Progenitor cell of endocrine pancreas (in vitro differentiated cells): ENCODE measurements around the gene RSPH1. TPM values are rescaled to one million over a fixed set of nuclear protein-coding genes. Genes with fewer than 3 reads are reported as not detected.

Experiments
- DNase-seq: peaks from one replicate; pipeline ENCODE4 v3.0.0; 2021; ENCODE audit warnings: low spot score; ENCODE audit not compliant: unreplicated experiment
- H3K27ac Mint-ChIP-seq: 2 replicates; pipeline ENCODE4 v1.8.0; 2021; ENCODE audit warnings: mild to moderate bottlenecking, moderate library complexity, mixed read lengths
- H3K27me3 Mint-ChIP-seq: 2 replicates; pipeline ENCODE4 v1.8.0; 2021; ENCODE audit warnings: mixed read lengths
- H3K36me3 Mint-ChIP-seq: 2 replicates; pipeline ENCODE4 v1.8.0; 2022; ENCODE audit warnings: mixed read lengths; ENCODE audit not compliant: insufficient read depth
- H3K4me1 Mint-ChIP-seq: 2 replicates; pipeline ENCODE4 v1.8.0; 2021; ENCODE audit warnings: low read depth, mixed read lengths
- H3K4me3 Mint-ChIP-seq: 2 replicates; pipeline ENCODE4 v1.8.0; 2021; ENCODE audit warnings: low read depth, mild to moderate bottlenecking, moderate library complexity, mixed read lengths
- H3K9me3 Mint-ChIP-seq: 2 replicates; pipeline ENCODE4 v1.8.0; 2021; ENCODE audit warnings: low read depth, mixed read lengths
- total RNA-seq: library from RNA; stranded (reverse); gene quantifications from 2 replicates; pipeline ENCODE4 v1.2.1, GENCODE V29; 2021
- TF ChIP-seq, protein P1 (sequence below): fragments of 200-600 bp; sonication (generic); IDR thresholded peaks from one replicate; pipeline ENCODE4 v1.5.0; 2021; ENCODE audit warnings: antibody characterized with exemption, mild to moderate bottlenecking; ENCODE audit not compliant: unreplicated experiment

The RSPH1 gene
- total RNA-seq, 1 donor from 2014 or later = 7.1 TPM

- TF ChIP-seq, protein P1, sequence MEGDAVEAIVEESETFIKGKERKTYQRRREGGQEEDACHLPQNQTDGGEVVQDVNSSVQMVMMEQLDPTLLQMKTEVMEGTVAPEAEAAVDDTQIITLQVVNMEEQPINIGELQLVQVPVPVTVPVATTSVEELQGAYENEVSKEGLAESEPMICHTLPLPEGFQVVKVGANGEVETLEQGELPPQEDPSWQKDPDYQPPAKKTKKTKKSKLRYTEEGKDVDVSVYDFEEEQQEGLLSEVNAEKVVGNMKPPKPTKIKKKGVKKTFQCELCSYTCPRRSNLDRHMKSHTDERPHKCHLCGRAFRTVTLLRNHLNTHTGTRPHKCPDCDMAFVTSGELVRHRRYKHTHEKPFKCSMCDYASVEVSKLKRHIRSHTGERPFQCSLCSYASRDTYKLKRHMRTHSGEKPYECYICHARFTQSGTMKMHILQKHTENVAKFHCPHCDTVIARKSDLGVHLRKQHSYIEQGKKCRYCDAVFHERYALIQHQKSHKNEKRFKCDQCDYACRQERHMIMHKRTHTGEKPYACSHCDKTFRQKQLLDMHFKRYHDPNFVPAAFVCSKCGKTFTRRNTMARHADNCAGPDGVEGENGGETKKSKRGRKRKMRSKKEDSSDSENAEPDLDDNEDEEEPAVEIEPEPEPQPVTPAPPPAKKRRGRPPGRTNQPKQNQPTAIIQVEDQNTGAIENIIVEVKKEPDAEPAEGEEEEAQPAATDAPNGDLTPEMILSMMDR = peak; percentile 32
- Mint-ChIP-seq H3K27me3 (no peaks in the 10 kb centered on the region), H3K4me3 (no peak overlapping the region), H3K27ac (peak overlapping the region; percentile 35), H3K36me3 (peaks cover 21% of the 10 kb centered on the region), H3K9me3 (no peaks in the 10 kb centered on the region), H3K4me1 (peaks cover under 1% of the 10 kb centered on the region)
- no peak for DNase-seq
Observed at GRCh38 chr21:42539931-42540343, 43.9 kb upstream of the RSPH1 start.

DNA sequence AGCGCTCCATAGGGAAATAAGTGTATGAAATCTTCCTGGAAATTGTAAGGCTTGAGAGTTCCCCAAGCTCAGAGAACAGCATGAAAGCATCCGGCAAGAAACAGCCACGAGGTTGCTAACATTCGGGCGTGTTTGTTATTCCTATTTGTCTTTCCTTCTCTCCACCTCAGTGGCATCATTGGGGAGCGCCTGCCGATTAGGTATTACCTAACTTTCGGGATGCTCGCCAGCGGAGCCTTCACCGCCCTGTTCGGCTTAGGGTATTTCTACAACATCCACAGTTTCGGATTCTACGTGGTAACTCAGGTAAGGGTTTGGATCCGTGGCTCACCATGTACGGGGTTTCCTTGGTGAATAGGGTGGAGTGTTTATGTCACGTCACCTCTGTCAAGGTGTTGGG, 43.3 kb upstream of the RSPH1 start:
- Mint-ChIP-seq H3K27ac (no peak overlapping the region), H3K36me3 (peaks cover 23% of the 10 kb centered on the region), H3K27me3 (no peaks in the 10 kb centered on the region), H3K4me3 (no peak overlapping the region), H3K4me1 (peaks cover 2% of the 10 kb centered on the region), H3K9me3 (no peaks in the 10 kb centered on the region)
- DNase-seq = no peak
- TF ChIP-seq, protein P1 = no peak

GRCh38 chr21:42538479-42539275, 42.7 kb upstream of the RSPH1 start:
- Mint-ChIP-seq H3K27me3 (no peaks in the 10 kb centered on the region), H3K9me3 (no peaks in the 10 kb centered on the region), H3K36me3 (peaks cover 22% of the 10 kb centered on the region), H3K4me3 (no peak overlapping the region), H3K4me1 (peaks cover 2% of the 10 kb centered on the region), H3K27ac (no peak overlapping the region)
- no peak for DNase-seq
- TF ChIP-seq, protein P1 = no peak

DNA sequence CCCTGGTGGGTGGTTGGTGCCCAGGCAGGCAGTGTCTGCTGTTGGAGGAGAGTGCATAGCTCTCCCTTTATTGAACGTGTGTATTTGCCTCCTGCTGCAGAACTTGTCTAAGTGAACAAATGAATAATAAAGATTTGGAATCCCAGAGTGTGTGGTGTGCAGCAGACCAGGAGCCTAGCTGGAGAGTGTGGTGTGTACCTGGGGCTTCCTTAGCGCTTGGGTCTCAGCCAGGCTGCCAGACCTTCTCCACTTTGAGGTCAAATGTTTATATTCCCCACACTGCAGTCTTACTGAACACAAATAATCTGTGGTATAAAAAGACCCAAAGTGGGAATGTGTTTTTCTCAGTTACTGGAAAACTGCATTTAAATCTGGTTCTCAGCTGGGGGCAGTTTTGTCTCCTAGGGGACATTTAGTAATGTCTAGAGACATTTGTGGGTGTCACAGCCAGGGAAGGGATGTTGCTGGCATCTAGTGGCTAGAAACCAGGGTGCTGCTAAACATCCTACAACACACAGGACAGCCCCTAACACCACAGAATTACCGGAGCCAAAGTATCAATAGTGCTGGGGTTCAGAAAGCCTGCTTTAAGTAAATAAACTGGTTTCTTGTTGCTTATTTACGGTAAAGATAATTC, 41.2 kb upstream of the RSPH1 start:
- Mint-ChIP-seq H3K4me3 (no peak overlapping the region), H3K9me3 (no peaks in the 10 kb centered on the region), H3K27ac (peak overlapping the region; percentile 12), H3K4me1 (peaks cover 2% of the 10 kb centered on the region), H3K27me3 (no peaks in the 10 kb centered on the region), H3K36me3 (peaks cover 22% of the 10 kb centered on the region)
- DNase-seq = no peak
- TF ChIP-seq, protein P1 = peak; percentile 25

DNA sequence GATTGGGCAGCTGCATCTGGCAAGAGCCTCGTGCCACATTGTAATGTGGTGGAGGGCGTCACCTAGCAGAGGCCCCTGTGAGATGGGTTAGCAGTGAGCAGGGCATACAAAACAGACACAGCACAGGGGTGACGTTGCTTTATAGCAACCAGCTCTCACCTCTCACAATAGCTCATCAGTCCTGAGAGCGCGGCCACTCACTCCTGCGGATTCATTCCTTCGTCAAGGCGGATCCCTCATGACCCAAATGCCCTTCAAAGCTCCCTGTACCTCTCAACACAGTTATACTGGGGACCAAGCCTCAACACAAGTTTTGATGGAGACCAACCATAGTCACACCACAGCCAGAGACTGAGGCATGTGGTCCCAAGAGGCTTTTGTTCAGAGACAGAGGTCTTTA, 40.6 kb upstream of the RSPH1 start:
- Mint-ChIP-seq H3K4me3 (no peak overlapping the region), H3K27me3 (no peaks in the 10 kb centered on the region), H3K36me3 (peaks cover 22% of the 10 kb centered on the region), H3K27ac (no peak overlapping the region), H3K4me1 (peaks cover 2% of the 10 kb centered on the region), H3K9me3 (no peaks in the 10 kb centered on the region)
- DNase-seq = no peak
- TF ChIP-seq, protein P1 = no peak
